ENCODE results near the gene KCNJ15. TPM values are rescaled to one million over a fixed set of nuclear protein-coding genes. Genes with fewer than 3 reads are reported as not detected.

The KCNJ15 gene
- total RNA-seq, 1 experiment from 2014 or later: not detected

DNA sequence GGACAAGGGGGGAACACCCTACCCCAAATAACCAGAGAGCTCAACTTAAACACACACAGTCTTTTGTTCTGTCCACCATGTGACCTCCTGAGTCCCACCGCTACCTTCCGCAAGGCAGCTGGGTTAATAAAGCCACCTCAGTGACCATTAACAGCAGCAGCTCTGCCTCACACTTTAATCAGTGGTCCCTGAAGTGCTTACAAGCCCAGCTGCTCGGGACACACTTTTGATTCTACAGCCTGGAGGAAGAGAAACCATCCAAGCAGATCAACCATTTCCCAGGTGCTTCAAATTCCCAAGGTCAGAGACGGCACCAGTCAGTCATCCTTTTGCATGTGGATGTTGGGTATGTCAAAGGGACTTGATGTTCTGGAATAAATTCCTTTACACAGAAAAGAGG, 70.1 kb downstream of the KCNJ15 start:
- ChIA-PET POLR2A (no interaction called here), CTCF (no interaction called here)
- Histone ChIP-seq H3K36me3 (ENCODE audit: control insufficient read depth, insufficient read depth, low read length) (no peaks in the 10 kb centered on the region), H3K4me1 (no peaks in the 10 kb centered on the region), H3K9me3 (no peaks in the 10 kb centered on the region), H3K4me3 (ENCODE audit: low read depth, low read length) (no peak overlapping the region), H3K27me3 (replicated peaks; ENCODE audit: control insufficient read depth, insufficient read depth, low read length) (no peaks in the 10 kb centered on the region; the same call in 1 of the 2 replicates)
- Mint-ChIP-seq H3K27ac (ENCODE audit: unreplicated experiment) (no peak overlapping the region), H3K4me3 (ENCODE audit: unreplicated experiment) (no peak overlapping the region), H3K4me1 (ENCODE audit: low read depth, unreplicated experiment) (no peaks in the 10 kb centered on the region), H3K9me3 (ENCODE audit: unreplicated experiment) (no peaks in the 10 kb centered on the region), H3K36me3 (ENCODE audit: insufficient read depth, unreplicated experiment) (no peaks in the 10 kb centered on the region), H3K27me3 (ENCODE audit: insufficient read depth, unreplicated experiment) (peaks cover 3% of the 10 kb centered on the region)
- TF ChIP-seq CTCF (IDR thresholded peaks at IDR 0.05; ENCODE audit: insufficient read depth in 1 of 2, low read depth in 1 of 2, low read length in 1 of 2, severe bottlenecking in 1 of 2, unreplicated experiment in 1 of 2): no peak
- BruUV-seq (replicated peaks): no TSS peak
- intact Hi-C loops (cut with micrococcal nuclease; ENCODE audit: unreplicated experiment): no loop called here
- DNase-seq: no peak

GRCh38 chr21:38327984-38328383, 71.2 kb downstream of the KCNJ15 start:
- Mint-ChIP-seq H3K36me3 (ENCODE audit: insufficient read depth, unreplicated experiment) (no peaks in the 10 kb centered on the region), H3K27me3 (ENCODE audit: insufficient read depth, unreplicated experiment) (peaks cover 6% of the 10 kb centered on the region), H3K27ac (ENCODE audit: unreplicated experiment) (no peak overlapping the region), H3K9me3 (ENCODE audit: unreplicated experiment) (no peaks in the 10 kb centered on the region), H3K4me1 (ENCODE audit: low read depth, unreplicated experiment) (no peaks in the 10 kb centered on the region), H3K4me3 (ENCODE audit: unreplicated experiment) (no peak overlapping the region)
- Histone ChIP-seq H3K4me3 (ENCODE audit: low read depth, low read length) (no peak overlapping the region), H3K36me3 (ENCODE audit: control insufficient read depth, insufficient read depth, low read length) (no peaks in the 10 kb centered on the region), H3K9me3 (no peaks in the 10 kb centered on the region), H3K27me3 (replicated peaks; ENCODE audit: control insufficient read depth, insufficient read depth, low read length) (no peaks in the 10 kb centered on the region; the same call in 1 of the 2 replicates), H3K4me1 (no peaks in the 10 kb centered on the region)
- intact Hi-C loops (cut with micrococcal nuclease; ENCODE audit: unreplicated experiment): no loop called here
- no peak for TF ChIP-seq CTCF (IDR thresholded peaks at IDR 0.05; ENCODE audit: insufficient read depth in 1 of 2, low read depth in 1 of 2, low read length in 1 of 2, severe bottlenecking in 1 of 2, unreplicated experiment in 1 of 2)
- BruUV-seq (replicated peaks): no TSS peak
- DNase-seq: no peak
- POLR2A ChIA-PET: no interaction called here
- CTCF ChIA-PET: no interaction called here

DNA sequence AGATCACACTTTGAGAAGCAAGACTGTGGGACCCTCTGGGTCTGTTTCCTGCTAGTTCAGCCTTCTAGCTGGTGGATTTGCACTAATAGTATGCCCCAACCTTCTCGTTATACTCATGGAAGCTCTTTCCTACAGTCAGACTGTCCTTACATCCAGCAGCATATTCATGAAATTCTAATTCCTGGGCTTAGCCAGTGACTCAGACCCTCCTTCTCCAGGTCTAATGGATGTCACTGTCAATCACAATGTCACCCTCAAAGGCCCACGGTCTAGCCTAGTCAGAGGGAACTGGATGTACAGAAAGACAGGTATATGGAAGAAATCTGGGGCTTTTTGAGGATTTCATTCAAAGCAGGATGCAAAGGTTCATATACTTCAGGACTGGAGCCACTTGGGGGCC, 72.4 kb downstream of the KCNJ15 start:
- no peaks in the 10 kb centered on the region for H3K9me3 ChIP-seq
- H3K27ac Mint-ChIP-seq (ENCODE audit: unreplicated experiment): no peak overlapping the region
- H3K36me3 Mint-ChIP-seq (ENCODE audit: insufficient read depth, unreplicated experiment): no peaks in the 10 kb centered on the region
- BruUV-seq (replicated peaks): no TSS peak
- no peaks in the 10 kb centered on the region for H3K4me1 ChIP-seq
- intact Hi-C loops (cut with micrococcal nuclease; ENCODE audit: unreplicated experiment): no loop called here
- no peaks in the 10 kb centered on the region for H3K36me3 ChIP-seq (ENCODE audit: control insufficient read depth, insufficient read depth, low read length)
- TF ChIP-seq CTCF (IDR thresholded peaks at IDR 0.05; ENCODE audit: insufficient read depth in 1 of 2, low read depth in 1 of 2, low read length in 1 of 2, severe bottlenecking in 1 of 2, unreplicated experiment in 1 of 2): no peak
- H3K4me1 Mint-ChIP-seq (ENCODE audit: low read depth, unreplicated experiment): no peaks in the 10 kb centered on the region
- CTCF ChIA-PET: no interaction called here
- H3K27me3 ChIP-seq (replicated peaks; ENCODE audit: control insufficient read depth, insufficient read depth, low read length): no peaks in the 10 kb centered on the region; the same call in 1 of the 2 replicates
- H3K4me3 ChIP-seq (ENCODE audit: low read depth, low read length): no peak overlapping the region
- no peak overlapping the region for H3K4me3 Mint-ChIP-seq (ENCODE audit: unreplicated experiment)
- H3K9me3 Mint-ChIP-seq (ENCODE audit: unreplicated experiment): no peaks in the 10 kb centered on the region
- POLR2A ChIA-PET: no interaction called here
- H3K27me3 Mint-ChIP-seq (ENCODE audit: insufficient read depth, unreplicated experiment): peaks cover 6% of the 10 kb centered on the region
- no peak for DNase-seq
